Naive thymus-derived CD8-positive, alpha-beta T cell (primary cell): ENCODE measurements around the gene SLC35G3. TPM values are rescaled to one million over a fixed set of nuclear protein-coding genes. Genes with fewer than 3 reads are reported as not detected.
A peak's percentile ranks its signal among the peaks of the same experiment; 100 is the strongest.
"Not testable (repeated sequence)": the region's sequence is repeated elsewhere in the genome, so short reads cannot be mapped to it uniquely, and the experiment has no call there.

ENCODE experiments used
- ATAC-seq, 2 donors: fragments of 150-1000 bp; cut with Tn5 transposase in 1 of 2; sonication (Bioruptor Pico), chemical (Tn5 transposase) in 1 of 2; 1 replicate in 1 of 2; 2 replicates in 1 of 2; pipeline ENCODE4 v1.10.0; 2021; ENCODE audit warnings: mild to moderate bottlenecking in 2 of 2, moderate library complexity in 2 of 2
- POLR2A ChIA-PET: fragments of 350-600 bp; sonication (Branson Sonifier 250); formaldehyde crosslinking; loops from one replicate; lab custom pipeline; 2021; ENCODE audit warnings: antibody characterized with exemption; lab: Charles Lee
- DNase-seq, 10 donors: peaks; one replicate each; pipeline versions ENCODE4 v3.0.0 to v3.0.0-alpha.2; 2020 to 2022
- H3K27ac Mint-ChIP-seq, 10 donors: one replicate each; pipeline ENCODE4 v1.8.0; 2020 to 2022; ENCODE audit warnings: mild to moderate bottlenecking in 10 of 10, mixed read lengths in 10 of 10, moderate library complexity in 4 of 10, inconsistent platforms in 1 of 10
- H3K27me3 Mint-ChIP-seq, 5 donors: one replicate each; pipeline ENCODE4 v1.8.0; 2021 to 2022; ENCODE audit warnings: mixed read lengths in 5 of 5
- H3K36me3 Mint-ChIP-seq, 3 donors: one replicate each; pipeline ENCODE4 v1.8.0; 2020 to 2022; ENCODE audit warnings: mixed read lengths in 3 of 3, mild to moderate bottlenecking in 2 of 3, inconsistent platforms in 1 of 3
- H3K4me1 Mint-ChIP-seq, 4 donors: one replicate each; pipeline ENCODE4 v1.8.0; 2021 to 2022; ENCODE audit warnings: mixed read lengths in 4 of 4
- H3K4me3 Mint-ChIP-seq, 10 donors: one replicate each; pipeline ENCODE4 v1.8.0; 2020 to 2022; ENCODE audit warnings: mild to moderate bottlenecking in 10 of 10, mixed read lengths in 10 of 10, moderate library complexity in 6 of 10, inconsistent platforms in 1 of 10
- H3K9me3 Mint-ChIP-seq, 9 donors: one replicate each; pipeline ENCODE4 v1.8.0; 2020 to 2022; ENCODE audit warnings: mixed read lengths in 9 of 9, mild to moderate bottlenecking in 3 of 9, inconsistent platforms in 1 of 9, moderate library complexity in 1 of 9
- polyA plus RNA-seq, 3 donors: library from polyadenylated mRNA; unstranded; fragments of 300-500 nt; fragmentation: Illumina TruSeq; gene quantifications; one replicate each; pipeline ENCODE4 v1.2.3, GENCODE V29; 2021
- total RNA-seq, 8 experiments: library from RNA in 2 of 8; stranded (reverse) in 2 of 8; gene quantifications; one replicate each; pipeline ENCODE4 v1.2.3 and lab custom pipeline; 2021 to 2026

SLC35G3 gene
- total and polyA plus RNA-seq, 5 experiments from 2014 or later = 0.15 to 0.47 (median 0.25) TPM; not detected in 1

DNA sequence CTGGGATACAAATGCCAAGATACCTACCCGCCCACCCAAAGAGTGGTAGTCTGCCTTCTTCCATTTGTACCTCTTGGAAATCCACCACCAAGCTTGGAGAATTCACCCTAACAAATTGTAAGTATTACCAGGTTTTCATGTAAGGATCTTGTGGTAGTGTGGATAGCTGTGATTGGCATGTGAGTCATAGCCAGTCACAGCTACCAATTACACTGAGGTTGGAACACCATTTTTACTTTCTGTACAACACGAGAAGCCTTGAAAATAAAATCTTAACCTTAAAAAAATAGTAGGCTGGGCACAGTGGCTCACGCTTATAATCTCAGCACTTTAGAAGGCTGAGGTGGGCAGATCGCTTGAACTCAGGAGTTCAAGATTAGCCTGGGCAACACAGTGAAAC, 18.5 kb upstream of the SLC35G3 start:
- ATAC-seq = no peak
- POLR2A ChIA-PET = interaction anchor here (0.5 to 9.8 kb wide), 15 partner anchors 9 to 657 kb away, joined by 3 to 371 read pairs (median 12); partner anchors contain the start of genes SLFN12L and SLFN5
- H3K4me1 Mint-ChIP-seq = peaks cover 41 to 86% (median 81%) of the 10 kb centered on the region in 4 donors
- H3K27ac Mint-ChIP-seq = peak overlapping the region; percentile 94 to 98 (median 97)
- H3K27me3 Mint-ChIP-seq = no peaks in the 10 kb centered on the region
- peak overlapping the region; percentile 64 to 91 (median 84) for H3K4me3 Mint-ChIP-seq
- H3K9me3 Mint-ChIP-seq = peaks cover 0 to 2% (median 0%) of the 10 kb centered on the region in 9 donors
- H3K36me3 Mint-ChIP-seq = peaks cover 0 to 2% (median 0%) of the 10 kb centered on the region in 3 donors
- DNase-seq = no peak

GRCh38 chr17:35210741-35211140, 16.5 kb upstream of the SLC35G3 start:
- no peaks in the 10 kb centered on the region for H3K27me3 Mint-ChIP-seq
- H3K4me1 Mint-ChIP-seq = peaks cover 36 to 84% (median 75%) of the 10 kb centered on the region in 4 donors
- DNase-seq (peak in 8 of 10 donors; percentile 30 to 74 (median 46)), ATAC-seq (peak; percentile 26 to 31)
- POLR2A ChIA-PET = interaction anchor here (0.7 to 9.8 kb wide), 5 partner anchors 21 to 325 kb away, joined by 3 to 371 read pairs (median 82); partner anchors contain the start of genes SLFN12L and SLFN5
- peaks cover 0 to 2% (median 0%) of the 10 kb centered on the region in 9 donors for H3K9me3 Mint-ChIP-seq
- peaks cover 0 to 2% (median 2%) of the 10 kb centered on the region in 3 donors for H3K36me3 Mint-ChIP-seq
- peak overlapping the region; percentile 42 to 94 (median 89) for H3K27ac Mint-ChIP-seq
- peak overlapping the region in 8 of 10 donors; percentile 22 to 76 (median 63) for H3K4me3 Mint-ChIP-seq

GRCh38 chr17:35202582-35202981, 8.4 kb upstream of the SLC35G3 start:
- Mint-ChIP-seq H3K4me1 (peaks cover 8 to 24% (median 13%) of the 10 kb centered on the region in 4 donors), H3K36me3 (peaks cover 5 to 24% (median 5%) of the 10 kb centered on the region in 3 donors), H3K9me3 (peaks cover 0 to 38% (median 21%) of the 10 kb centered on the region in 9 donors)
- ATAC-seq, H3K27me3 Mint-ChIP-seq, POLR2A ChIA-PET, DNase-seq, H3K4me3 Mint-ChIP-seq, H3K27ac Mint-ChIP-seq: not testable (repeated sequence)

- ATAC-seq, H3K27me3 Mint-ChIP-seq, H3K4me3 Mint-ChIP-seq, DNase-seq: not testable (repeated sequence)
- Mint-ChIP-seq H3K27ac (peak overlapping the region in 2 of 10 donors; percentile 3 to 48), H3K9me3 (peaks cover 0 to 25% (median 7%) of the 10 kb centered on the region in 9 donors), H3K4me1 (peaks cover 26 to 53% (median 39%) of the 10 kb centered on the region in 4 donors), H3K36me3 (peaks cover 3 to 10% (median 3%) of the 10 kb centered on the region in 3 donors)
- POLR2A ChIA-PET = interaction anchor here (1.0 to 1.1 kb wide), 2 partner anchors 12 to 17 kb away, joined by 3 read pairs; no protein-coding TSS in a partner anchor
Measured at GRCh38 chr17:35195062-35195461, 869 bp upstream of the SLC35G3 start.

- DNase-seq (peak in 9 of 10 donors; percentile 40 to 82 (median 72)), ATAC-seq (peak; percentile 57 to 77)
- POLR2A ChIA-PET = interaction anchor here (0.7 to 6.3 kb wide), 6 partner anchors 12 to 783 kb away, joined by 3 to 91 read pairs (median 4); no protein-coding TSS in a partner anchor
- no peaks in the 10 kb centered on the region for H3K27me3 Mint-ChIP-seq
- H3K36me3 Mint-ChIP-seq = peaks cover 0 to 3% (median 0%) of the 10 kb centered on the region in 3 donors
- H3K4me1 Mint-ChIP-seq = peaks cover 33 to 74% (median 55%) of the 10 kb centered on the region in 4 donors
- peaks cover 0 to 11% (median 0%) of the 10 kb centered on the region in 9 donors for H3K9me3 Mint-ChIP-seq
- peak overlapping the region; percentile 64 to 90 (median 84) for H3K4me3 Mint-ChIP-seq
- H3K27ac Mint-ChIP-seq = peak overlapping the region; percentile 81 to 99 (median 96)
Measured at GRCh38 chr17:35192708-35193107, 1.5 kb downstream of the SLC35G3 start.

GRCh38 chr17:35191001-35191695, 3.0 kb downstream of the SLC35G3 start:
- peaks cover 44 to 82% (median 63%) of the 10 kb centered on the region in 4 donors for H3K4me1 Mint-ChIP-seq

GRCh38 chr17:35189291-35189690, 4.9 kb downstream of the SLC35G3 start:
- Mint-ChIP-seq H3K4me3 (peak overlapping the region; percentile 75 to 92 (median 84)), H3K4me1 (peaks cover 50 to 97% (median 78%) of the 10 kb centered on the region in 4 donors), H3K27ac (peak overlapping the region; percentile 67 to 97 (median 94)), H3K27me3 (no peaks in the 10 kb centered on the region), H3K36me3 (peaks cover 0 to 3% (median 0%) of the 10 kb centered on the region in 3 donors), H3K9me3 (no peaks in the 10 kb centered on the region)
- ATAC-seq (no peak), DNase-seq (no peak)
- POLR2A ChIA-PET = interaction anchor here (0.5 to 6.3 kb wide), 8 partner anchors 8 to 378 kb away, joined by 4 to 122 read pairs (median 5); partner anchors contain the start of gene SLFN5

More at GRCh38 chr17:35191001-35191695, 3.0 kb downstream of the SLC35G3 start:
- Mint-ChIP-seq H3K27me3 (no peaks in the 10 kb centered on the region), H3K9me3 (peaks cover 0 to 5% (median 0%) of the 10 kb centered on the region in 9 donors), H3K27ac (peak overlapping the region in 9 of 10 donors; percentile 13 to 96 (median 60)), H3K36me3 (peaks cover 0 to 3% (median 0%) of the 10 kb centered on the region in 3 donors), H3K4me3 (peak overlapping the region in 7 of 10 donors; percentile 7 to 86 (median 26))
- POLR2A ChIA-PET = interaction anchor here (0.8 to 6.3 kb wide), 5 partner anchors 16 to 50 kb away, joined by 3 to 122 read pairs (median 3); partner anchors contain the start of gene SLFN5
- DNase-seq (no peak), ATAC-seq (no peak)

DNA sequence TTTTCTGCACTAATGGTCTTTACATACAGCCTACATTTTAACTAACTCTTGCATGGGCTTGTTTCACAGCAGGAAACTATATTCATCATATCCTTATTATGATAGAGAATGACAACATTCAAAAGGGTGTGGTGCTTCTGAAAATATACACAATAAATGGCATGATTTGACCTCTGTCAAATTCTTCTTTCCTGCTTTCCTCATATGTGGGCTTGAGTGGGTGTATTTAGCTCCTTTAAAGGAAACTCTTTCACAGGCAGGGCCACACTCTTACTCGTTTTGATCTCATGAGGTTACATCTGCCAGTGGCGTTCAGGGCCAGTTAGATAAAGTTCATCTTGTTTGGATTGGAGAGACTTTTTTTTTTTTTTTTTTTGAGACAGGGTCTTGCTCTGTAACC, 6.1 kb downstream of the SLC35G3 start:
- peak in 5 of 10 donors; percentile 15 to 67 (median 51) for DNase-seq
- no peaks in the 10 kb centered on the region for H3K9me3 Mint-ChIP-seq
- H3K4me3 Mint-ChIP-seq = peak overlapping the region; percentile 75 to 92 (median 84)
- POLR2A ChIA-PET = interaction anchor here (0.7 to 6.3 kb wide), 16 partner anchors 8 to 300 kb away, joined by 3 to 122 read pairs (median 6); partner anchors contain the start of gene SLFN5
- H3K27ac Mint-ChIP-seq = peak overlapping the region; percentile 88 to 97 (median 92)
- H3K36me3 Mint-ChIP-seq = peaks cover 0 to 3% (median 0%) of the 10 kb centered on the region in 3 donors
- peaks cover 50 to 97% (median 81%) of the 10 kb centered on the region in 4 donors for H3K4me1 Mint-ChIP-seq
- ATAC-seq = peak; percentile 53 to 66
- H3K27me3 Mint-ChIP-seq = no peaks in the 10 kb centered on the region

GRCh38 chr17:35187481-35187880, 6.7 kb downstream of the SLC35G3 start:
- Mint-ChIP-seq H3K4me3 (peak overlapping the region in 7 of 10 donors; percentile 2 to 92 (median 75)), H3K27ac (peak overlapping the region; percentile 88 to 97 (median 92)), H3K27me3 (no peaks in the 10 kb centered on the region), H3K9me3 (no peaks in the 10 kb centered on the region), H3K4me1 (peaks cover 47 to 97% (median 79%) of the 10 kb centered on the region in 4 donors), H3K36me3 (peaks cover 0 to 3% (median 0%) of the 10 kb centered on the region in 3 donors)
- ATAC-seq (no peak), DNase-seq (no peak)
- POLR2A ChIA-PET = interaction anchor here (0.7 to 6.3 kb wide), 13 partner anchors 9 to 271 kb away, joined by 3 to 122 read pairs (median 6); partner anchors contain the start of gene SLFN5

GRCh38 chr17:35185849-35186248, 8.3 kb downstream of the SLC35G3 start:
- Mint-ChIP-seq H3K36me3 (no peaks in the 10 kb centered on the region), H3K4me1 (peaks cover 44 to 84% (median 76%) of the 10 kb centered on the region in 4 donors), H3K4me3 (peak overlapping the region in 2 of 10 donors; percentile 8 to 20), H3K27me3 (no peaks in the 10 kb centered on the region), H3K9me3 (no peaks in the 10 kb centered on the region), H3K27ac (peak overlapping the region in 9 of 10 donors; percentile 6 to 97 (median 61))
- ATAC-seq (no peak), DNase-seq (no peak)
- POLR2A ChIA-PET = interaction anchor here (0.9 to 3.8 kb wide), 4 partner anchors 12 to 54 kb away, joined by 3 to 17 read pairs (median 6); no protein-coding TSS in a partner anchor

DNA sequence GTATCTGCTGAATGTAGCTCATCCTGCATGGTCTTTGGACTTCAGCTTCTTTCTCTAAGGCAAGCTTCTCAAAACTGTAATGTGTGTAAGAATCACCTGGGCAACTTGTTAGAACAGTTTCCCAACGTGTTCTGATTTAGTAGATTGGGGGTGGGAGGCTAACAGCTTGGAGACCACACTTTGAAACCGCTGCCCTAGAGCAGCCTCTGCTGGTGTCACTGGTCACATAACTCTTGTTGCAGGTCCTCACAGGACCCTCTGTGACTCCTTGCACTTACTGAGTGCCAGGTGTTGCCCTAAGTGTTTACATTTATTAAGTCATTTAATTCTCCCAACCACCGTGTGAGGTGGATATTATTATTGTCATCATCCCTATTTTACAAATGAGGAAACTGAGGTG, 9.9 kb downstream of the SLC35G3 start:
- H3K36me3 Mint-ChIP-seq = no peaks in the 10 kb centered on the region
- peaks cover 46 to 88% (median 75%) of the 10 kb centered on the region in 4 donors for H3K4me1 Mint-ChIP-seq
- H3K4me3 Mint-ChIP-seq = peak overlapping the region in 1 of 10 donors; percentile 0
- no peak for DNase-seq
- H3K27me3 Mint-ChIP-seq = no peaks in the 10 kb centered on the region
- no peak for ATAC-seq
- POLR2A ChIA-PET = interaction anchor here (1.2 to 11.0 kb wide), 3 partner anchors 9 to 57 kb away, joined by 3 to 102 read pairs (median 17); partner anchors contain the start of gene SLFN5
- H3K27ac Mint-ChIP-seq = peak overlapping the region in 7 of 10 donors; percentile 0 to 75 (median 61)
- H3K9me3 Mint-ChIP-seq = no peaks in the 10 kb centered on the region
